GM12878 (cell line): Measurements from ENCODE around the gene TMEM89. TPM values are rescaled to one million over a fixed set of nuclear protein-coding genes. Genes with fewer than 3 reads are reported as not detected.

Source experiments
- ATAC-seq: fragments of 200-7000 bp; cut with Tn5 transposase; 3 replicates; pipeline ENCODE4 v1.9.1; 2020; ENCODE audit warnings: mild to moderate bottlenecking, moderate library complexity
- BruUV-seq: library from RNA; stranded (reverse); fragments of 400-500 nt; replicated peaks from 2 replicates; lab custom pipeline; 2021; lab: Mats Ljungman, UMichigan
- CTCF ChIA-PET: fragments of 300-600 bp; sonication (Branson Sonifier 250); formaldehyde crosslinking; extraction: SDS; loops from one replicate; lab custom pipeline; 2021; ENCODE audit warnings: inconsistent platforms; lab: Yijun Ruan, JAX
- POLR2A ChIA-PET: fragments of 350-600 bp; formaldehyde crosslinking; extraction: SDS; loops from one replicate; lab custom pipeline; 2021; ENCODE audit warnings: inconsistent platforms; lab: Charles Lee
- RAD21 ChIA-PET: fragments of 300-600 bp; sonication (Branson Sonifier 250); formaldehyde crosslinking; loops from one replicate; lab custom pipeline; 2023; ENCODE audit warnings: antibody characterized with exemption; ENCODE audit not compliant: unreplicated experiment; lab: Charles Lee
- SMC1A ChIA-PET: fragments of 300-600 bp; sonication (Branson Sonifier 250); formaldehyde crosslinking; loops from one replicate; lab custom pipeline; 2023; ENCODE audit not compliant: unreplicated experiment, uncharacterized antibody; lab: Charles Lee
- DNase-seq: peaks from one replicate; pipeline ENCODE4 v3.0.0-alpha.2; 2011; ENCODE audit warnings: low read depth, low spot score
- FAIRE-seq: peaks from 3 replicates; lab custom pipeline; 2011; peaks lifted over from hg19 to GRCh38; lab: Jason Lieb, UNC
- H2AFZ ChIP-seq: 2 replicates; pipeline ENCODE4 v1.6.0; 2011; ENCODE audit warnings: low read depth, low read length, control low read depth; ENCODE audit not compliant: control insufficient read depth
- H3K27ac ChIP-seq: 2 replicates; pipeline ENCODE4 v1.5.1; 2011; ENCODE audit warnings: control low read depth; ENCODE audit not compliant: control insufficient read depth, insufficient read depth
- H3K27me3 ChIP-seq, 2 experiments: replicated peaks in 1 of 2; 2 replicates each; pipeline versions ENCODE4 v1.6.0 to v1.6.1; 2011; ENCODE audit warnings: low read length in 1 of 2; ENCODE audit not compliant: control insufficient read depth in 2 of 2, insufficient read depth in 2 of 2
- H3K36me3 ChIP-seq, 2 experiments: 2 replicates each; pipeline ENCODE4 v1.5.1; 2011; ENCODE audit warnings: low read length in 1 of 2; ENCODE audit not compliant: control insufficient read depth in 2 of 2, insufficient read depth in 2 of 2
- H3K4me1 ChIP-seq: 2 replicates; pipeline ENCODE4 v1.6.1; 2011; ENCODE audit warnings: mild to moderate bottlenecking, low read length, moderate library complexity, mixed read lengths; ENCODE audit not compliant: control insufficient read depth, insufficient read depth
- H3K4me2 ChIP-seq: 2 replicates; pipeline ENCODE4 v1.6.0; 2011; ENCODE audit warnings: control low read depth; ENCODE audit not compliant: control insufficient read depth, insufficient read depth
- H3K4me3 ChIP-seq: fragments of 200-600 bp; sonication (generic); 2 replicates; pipeline ENCODE4 v1.5.1; 2016
- H3K79me2 ChIP-seq: 2 replicates; pipeline ENCODE4 v1.6.0; 2011; ENCODE audit warnings: low read length; ENCODE audit not compliant: control insufficient read depth, insufficient read depth
- H3K9ac ChIP-seq: 2 replicates; pipeline ENCODE4 v1.8.0; 2011; ENCODE audit warnings: low read length, control low read depth, mixed read lengths; ENCODE audit not compliant: control insufficient read depth, insufficient read depth
- H3K9me3 ChIP-seq: replicated peaks from 3 replicates; pipeline ENCODE4 v1.5.1; 2011; ENCODE audit warnings: mild to moderate bottlenecking, low read length; ENCODE audit not compliant: control insufficient read depth, insufficient read depth
- H4K20me1 ChIP-seq: 2 replicates; pipeline ENCODE4 v1.6.0; 2011; ENCODE audit not compliant: control insufficient read depth, insufficient read depth
- ATF3 ChIP-seq: IDR thresholded peaks from 2 replicates; pipeline ENCODE4 v1.6.1; 2011; ENCODE audit warnings: low read depth, mild to moderate bottlenecking, low read length, moderate library complexity, borderline replicate concordance; ENCODE audit errors: extremely low read depth
- BACH1 ChIP-seq: fragments of 450-650 bp; IDR thresholded peaks from 2 replicates; pipeline ENCODE4 v1.6.1; 2017; ENCODE audit warnings: mild to moderate bottlenecking, borderline replicate concordance
- CHD1 ChIP-seq: IDR thresholded peaks from 2 replicates; pipeline ENCODE4 v1.6.1; 2012; ENCODE audit warnings: low read depth, low read length, improper control_type of control experiment
- E4F1 ChIP-seq: fragments of 450-650 bp; IDR thresholded peaks from 2 replicates; pipeline ENCODE4 v1.6.1; 2018; ENCODE audit warnings: borderline replicate concordance, mild to moderate bottlenecking; ENCODE audit not compliant: partially characterized antibody
- IKZF1 ChIP-seq: fragments of 450-650 bp; conservative IDR thresholded peaks from 2 replicates; pipeline ENCODE4 v1.6.1; 2017; ENCODE audit warnings: antibody characterized with exemption, mild to moderate bottlenecking
- JUNB ChIP-seq: IDR thresholded peaks from 2 replicates; pipeline ENCODE4 v1.6.1; 2016; ENCODE audit warnings: antibody characterized with exemption, mild to moderate bottlenecking
- MTA3 ChIP-seq: IDR thresholded peaks from 2 replicates; pipeline ENCODE4 v1.6.1; 2012; ENCODE audit warnings: low read length, inconsistent platforms, borderline replicate concordance
- PKNOX1 ChIP-seq: fragments of 450-650 bp; IDR thresholded peaks from 2 replicates; pipeline ENCODE4 v1.6.1; 2016; ENCODE audit warnings: mild to moderate bottlenecking
- TCF12 ChIP-seq: IDR thresholded peaks from 2 replicates; pipeline ENCODE4 v1.6.1; 2011; ENCODE audit warnings: low read depth, mild to moderate bottlenecking, low read length
- ZNF217 ChIP-seq: fragments of 450-650 bp; IDR thresholded peaks from 2 replicates; pipeline ENCODE4 v1.6.1; 2017; ENCODE audit warnings: antibody characterized with exemption, mild to moderate bottlenecking
- WGBS: methylation state at CpG from one replicate; pipeline ENCODE4 v1.1.6; 2016; ENCODE audit warnings: low lambda C conversion rate; ENCODE audit not compliant: insufficient replicate concordance, insufficient coverage; ENCODE audit errors: missing lambda C conversion rate; 5-methylcytosine and 5-hydroxymethylcytosine counted together
- in situ Hi-C: fragments of 300-500 bp; cut with MboI; formaldehyde crosslinking; loops from 9 replicates; pipeline ENCODE4 v1.14.3; 2018; ENCODE audit warnings: mixed read lengths
- intact Hi-C: fragments of 100-400 bp; cut with micrococcal nuclease; formaldehyde crosslinking; loops from one replicate; pipeline ENCODE4 v1.14.2; 2022; ENCODE audit not compliant: unreplicated experiment
- polyA plus RNA-seq, 11 experiments: library from polyadenylated mRNA; depleted of rRNA in 4 of 11; unstranded in 6 of 11; stranded (reverse) in 5 of 11; fragments of >200 nt; fragmentation: Nextera tagmentation in 4 of 11; fragmentation: Illumina TruSeq in 1 of 11; extraction: Ambion mirVana in 4 of 11; extraction: Trizol in 1 of 11; gene quantifications; 1 replicate in 1 of 11; 2 replicates in 10 of 11; pipeline versions ENCODE4 v1.2.1 to v1.2.3, GENCODE V29; 2011 to 2016; ENCODE audit warnings: inconsistent platforms in 2 of 11, missing spikeins in 2 of 11, low read depth in 1 of 11
- total RNA-seq, 4 experiments: library from RNA; depleted of rRNA in 3 of 4; stranded (reverse); fragments of >200 nt in 3 of 4; fragmentation: Illumina TruSeq in 1 of 4; extraction: Trizol in 1 of 4; gene quantifications; 2 replicates each; pipeline versions ENCODE4 v1.2.1 to v1.2.3, GENCODE V29; 2013 to 2021

The TMEM89 gene
- total and polyA plus RNA-seq, 10 of the 15 experiments (the other 5 are each of a cell fraction or from before 2014, with no cell fraction given): not detected

GRCh38 chr3:48639944-48640606, 18.5 kb upstream of the TMEM89 start:
- ChIA-PET POLR2A (no interaction called here), SMC1A (no interaction called here), RAD21 (no interaction called here), CTCF (no interaction called here)
- Histone ChIP-seq H3K4me2 (no peak overlapping the region), H3K36me3 (no peaks in the 10 kb centered on the region), H3K27me3 (no peaks in the 10 kb centered on the region), H2AFZ (no peak overlapping the region), H3K9me3 (no peaks in the 10 kb centered on the region), H3K79me2 (no peaks in the 10 kb centered on the region; the same call in 1 of the 2 replicates), H3K4me1 (peaks cover 5% of the 10 kb centered on the region; the same call in 1 of the 2 replicates), H3K9ac (no peak overlapping the region), H3K4me3 (no peak overlapping the region), H3K27ac (no peak overlapping the region), H4K20me1 (no peaks in the 10 kb centered on the region)
- no TSS peak for BruUV-seq
- in situ Hi-C loops: no loop called here
- ATAC-seq (no peak), FAIRE-seq (no peak), DNase-seq (no peak)
- WGBS: 59% methylated on average over 38 of the region's 38 CpGs
- TF ChIP-seq ZNF217: no peak
- TF ChIP-seq BACH1: no peak
- no peak for TF ChIP-seq MTA3
- no peak for TF ChIP-seq E4F1
- no peak for TF ChIP-seq TCF12
- no peak for TF ChIP-seq PKNOX1
- TF ChIP-seq CHD1: no peak
- no peak for TF ChIP-seq IKZF1
- TF ChIP-seq ATF3: no peak
- no peak for TF ChIP-seq JUNB
- intact Hi-C loops: no loop called here
